Measurements from ENCODE around the gene GCNT2.
"Not testable (repeated sequence)": the region's sequence is repeated elsewhere in the genome, so short reads cannot be mapped to it uniquely, and the experiment has no call there.

The GCNT2 gene

GRCh38 chr6:10547809-10548208 lies 26.7 kb downstream of the GCNT2 start:
- no peak for DNase-seq (ENCODE audit: low spot score)

GRCh38 chr6:10550764-10551163 lies 29.6 kb downstream of the GCNT2 start:
- no peak for DNase-seq (ENCODE audit: low spot score)

DNA sequence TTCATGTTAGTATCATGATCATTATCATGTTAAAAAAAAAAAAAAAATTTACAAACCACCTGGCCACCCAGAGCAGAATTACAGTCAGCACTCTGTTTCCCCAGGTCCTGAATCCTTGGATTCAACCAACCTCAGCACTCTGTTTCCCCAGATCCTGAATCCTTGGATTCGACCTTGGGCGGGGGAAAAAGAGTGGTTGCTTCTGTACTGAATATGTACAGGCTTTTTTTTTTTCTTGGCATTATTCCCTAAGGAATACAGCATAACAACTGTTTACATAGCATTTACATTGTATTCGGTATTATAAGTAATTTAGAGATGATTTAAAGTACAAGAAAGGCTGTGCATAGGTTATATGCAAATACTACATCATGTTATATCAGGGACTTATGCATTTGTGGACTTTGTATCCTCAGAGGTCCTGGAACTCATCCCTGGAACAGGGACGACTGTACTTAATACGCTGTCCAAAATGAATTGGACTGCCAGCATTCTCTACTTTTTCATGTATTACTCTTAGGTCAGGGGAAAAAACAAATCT lies 31.2 kb downstream of the GCNT2 start:
- no peak for DNase-seq (ENCODE audit: low spot score)

- no peak for DNase-seq (ENCODE audit: low spot score)
Measured at GRCh38 chr6:10553871-10554270, 32.7 kb downstream of the GCNT2 start.

DNA sequence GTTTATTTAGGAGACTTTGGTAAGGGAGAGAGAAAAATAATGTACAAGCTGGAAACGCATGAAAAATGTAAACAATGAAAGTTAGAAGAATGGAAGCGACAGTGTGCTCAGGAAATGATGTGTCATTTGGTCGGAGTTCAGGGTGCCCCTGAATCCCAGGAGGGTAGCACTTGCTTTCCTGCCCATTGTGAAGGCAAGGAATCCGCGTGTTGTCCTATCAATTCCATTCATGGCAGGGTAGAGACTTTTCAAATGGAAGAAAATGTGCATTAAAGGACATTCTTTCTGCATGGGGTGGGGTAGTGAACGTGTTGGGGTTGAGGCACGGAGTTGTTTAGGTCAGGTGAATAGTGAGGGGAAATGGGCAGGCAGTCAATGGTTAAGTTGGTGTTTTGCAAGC lies 33.7 kb downstream of the GCNT2 start:
- no peak for DNase-seq (ENCODE audit: low spot score)

GRCh38 chr6:10555625-10556309 lies 34.6 kb downstream of the GCNT2 start:
- no peak for DNase-seq (ENCODE audit: low spot score)

- no peak for DNase-seq (ENCODE audit: low spot score)
Measured at GRCh38 chr6:10556589-10556988, 35.4 kb downstream of the GCNT2 start.

DNA sequence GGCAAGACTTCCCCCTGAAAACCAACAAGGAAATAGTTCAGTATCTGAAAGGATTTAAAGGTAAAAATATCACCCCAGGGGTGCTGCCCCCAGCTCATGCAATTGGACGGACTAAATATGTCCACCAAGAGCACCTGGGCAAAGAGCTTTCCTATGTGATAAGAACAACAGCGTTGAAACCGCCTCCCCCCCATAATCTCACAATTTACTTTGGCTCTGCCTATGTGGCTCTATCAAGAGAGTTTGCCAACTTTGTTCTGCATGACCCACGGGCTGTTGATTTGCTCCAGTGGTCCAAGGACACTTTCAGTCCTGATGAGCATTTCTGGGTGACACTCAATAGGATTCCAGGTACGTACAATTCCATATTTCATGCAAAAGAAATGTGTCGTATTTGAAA lies 35.8 kb downstream of the GCNT2 start:
- no peak for DNase-seq (ENCODE audit: low spot score)

GRCh38 chr6:10557913-10558312 lies 36.8 kb downstream of the GCNT2 start:
- DNase-seq (ENCODE audit: low spot score), result no peak

DNA sequence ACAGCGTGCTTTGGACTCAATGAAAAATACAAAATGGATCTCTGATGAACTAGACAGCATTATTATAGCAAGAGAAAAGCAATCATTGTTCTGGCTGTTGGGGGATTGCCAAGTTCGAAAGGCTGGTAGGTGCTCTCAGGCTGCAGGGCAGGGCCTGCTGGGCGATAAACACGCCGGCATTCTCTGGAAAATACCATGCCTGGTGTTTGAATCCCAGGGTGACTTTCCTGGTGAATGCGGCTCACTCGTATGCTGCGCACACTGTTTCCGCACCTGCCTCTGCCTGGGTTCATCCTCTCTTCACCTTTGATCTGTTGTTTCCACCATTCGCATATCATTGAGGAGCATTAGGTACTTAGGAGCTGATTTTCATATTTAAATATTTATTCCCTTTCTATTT lies 37.4 kb downstream of the GCNT2 start:
- DNase-seq (ENCODE audit: low spot score), result no peak

DNA sequence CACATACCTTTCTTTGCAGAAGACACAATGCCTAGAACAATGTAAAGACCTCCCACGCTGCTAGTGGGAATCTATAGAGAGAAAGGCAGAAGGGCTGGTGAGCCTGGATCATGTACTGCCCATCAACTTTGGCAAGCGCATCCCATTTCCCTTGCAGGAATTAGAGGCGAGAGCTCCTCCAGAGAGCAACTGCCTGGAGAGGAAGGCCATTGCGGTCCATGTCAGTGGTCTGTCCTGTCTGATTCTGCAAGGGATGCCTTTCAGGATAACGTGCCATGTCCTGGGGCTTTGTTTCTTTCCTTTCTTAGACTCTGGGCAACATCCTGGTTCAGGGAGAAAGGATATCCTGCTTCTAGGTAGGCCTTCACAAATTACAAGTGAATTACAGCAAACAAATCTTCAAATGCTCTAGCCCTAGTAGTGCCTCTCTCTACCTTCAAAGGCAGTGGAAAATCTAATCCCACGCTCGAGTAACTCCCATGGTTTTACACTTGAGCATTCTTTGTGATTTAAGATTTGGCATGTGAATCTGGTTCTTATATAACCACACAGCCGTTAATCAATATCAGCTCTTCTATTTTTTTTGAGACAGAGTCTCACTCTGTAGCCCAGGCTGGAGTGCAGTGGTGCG lies 38.5 kb downstream of the GCNT2 start:
- DNase-seq (ENCODE audit: low spot score), result no peak

DNA sequence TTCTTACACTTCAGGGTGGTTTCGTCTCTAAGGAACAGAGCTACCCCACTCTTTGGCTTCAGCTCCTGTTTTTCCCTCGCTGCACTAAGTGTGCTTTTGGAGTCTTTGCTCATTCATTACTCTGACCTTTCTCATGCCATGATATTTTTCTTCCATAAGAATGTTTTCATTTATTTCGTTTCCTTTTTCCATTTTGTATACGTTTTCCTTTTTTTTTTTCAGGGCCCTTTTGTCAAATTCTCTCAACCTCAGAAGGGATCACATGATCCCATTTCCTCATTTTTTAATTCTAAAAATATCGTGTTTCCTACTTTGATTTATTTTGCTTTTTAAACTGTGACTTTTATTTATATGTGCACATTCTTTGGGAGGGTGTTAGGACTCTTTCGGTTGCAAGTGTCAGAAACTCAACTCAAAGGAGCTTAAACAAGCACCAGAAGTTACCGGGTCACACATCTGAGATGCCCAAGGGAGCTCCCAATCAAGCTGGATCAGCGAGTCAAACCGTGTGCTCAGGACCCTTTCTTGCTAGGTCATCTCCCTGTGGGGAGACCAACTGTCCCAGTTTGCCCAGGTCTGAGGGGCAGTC lies 40.6 kb downstream of the GCNT2 start:
- no peak for DNase-seq (ENCODE audit: low spot score)

DNA sequence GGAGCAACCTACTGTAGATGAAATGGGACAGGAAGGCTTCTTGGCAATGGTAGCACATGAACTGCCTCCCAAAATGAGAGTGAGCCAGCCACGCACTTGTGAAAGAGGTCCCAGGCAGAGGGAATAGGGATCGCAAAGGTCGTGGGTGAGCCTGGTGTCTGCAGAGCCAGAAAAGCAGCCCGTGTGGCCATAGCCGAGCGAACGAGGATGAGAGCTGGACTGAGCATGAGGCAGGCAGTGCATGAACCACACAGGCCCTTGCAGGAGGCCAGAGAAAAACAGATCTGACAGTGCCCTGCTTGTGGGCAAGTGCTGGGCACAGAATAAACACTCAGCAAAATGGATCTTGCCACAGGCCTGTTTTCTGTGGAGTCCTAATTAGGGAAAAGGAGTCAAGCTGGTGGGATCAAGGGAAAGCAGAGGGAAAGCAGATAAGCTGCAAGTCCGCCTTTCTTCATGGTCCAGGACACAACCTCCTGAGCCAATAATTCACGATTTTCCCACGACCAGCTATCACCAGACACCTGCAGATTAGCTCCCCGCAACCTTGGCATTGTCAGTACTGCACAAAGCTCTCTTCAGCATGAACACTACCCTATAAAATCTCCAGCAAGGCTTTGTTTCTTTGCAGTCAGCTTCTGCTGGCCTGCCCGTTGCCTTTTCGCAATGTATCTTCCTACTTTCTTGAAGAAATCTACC lies 44.0 kb downstream of the GCNT2 start:
- DNase-seq (ENCODE audit: low spot score), result no peak

DNA sequence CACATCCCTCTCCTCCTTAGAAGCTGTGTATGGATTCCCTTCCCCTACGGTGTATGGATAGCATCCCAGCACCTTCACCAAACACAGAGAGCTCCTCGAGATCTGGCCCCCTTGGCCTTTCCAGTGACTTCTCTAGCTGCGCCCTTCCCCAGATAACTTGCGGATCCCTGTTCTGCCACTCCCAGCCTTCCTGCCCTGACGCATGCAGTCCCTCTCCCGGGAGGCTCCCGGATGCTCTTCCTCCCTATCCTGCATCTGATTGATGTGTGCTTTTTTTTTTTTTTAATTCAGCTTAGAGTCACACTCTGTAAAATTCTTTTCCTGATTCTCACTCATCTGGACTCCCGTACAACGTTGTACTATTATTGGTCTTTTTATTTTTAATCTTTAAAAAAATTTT lies 44.8 kb downstream of the GCNT2 start:
- DNase-seq (ENCODE audit: low spot score), result no peak

- DNase-seq (ENCODE audit: low spot score), result no peak
Measured at GRCh38 chr6:10567256-10568026, 46.3 kb downstream of the GCNT2 start.

DNA sequence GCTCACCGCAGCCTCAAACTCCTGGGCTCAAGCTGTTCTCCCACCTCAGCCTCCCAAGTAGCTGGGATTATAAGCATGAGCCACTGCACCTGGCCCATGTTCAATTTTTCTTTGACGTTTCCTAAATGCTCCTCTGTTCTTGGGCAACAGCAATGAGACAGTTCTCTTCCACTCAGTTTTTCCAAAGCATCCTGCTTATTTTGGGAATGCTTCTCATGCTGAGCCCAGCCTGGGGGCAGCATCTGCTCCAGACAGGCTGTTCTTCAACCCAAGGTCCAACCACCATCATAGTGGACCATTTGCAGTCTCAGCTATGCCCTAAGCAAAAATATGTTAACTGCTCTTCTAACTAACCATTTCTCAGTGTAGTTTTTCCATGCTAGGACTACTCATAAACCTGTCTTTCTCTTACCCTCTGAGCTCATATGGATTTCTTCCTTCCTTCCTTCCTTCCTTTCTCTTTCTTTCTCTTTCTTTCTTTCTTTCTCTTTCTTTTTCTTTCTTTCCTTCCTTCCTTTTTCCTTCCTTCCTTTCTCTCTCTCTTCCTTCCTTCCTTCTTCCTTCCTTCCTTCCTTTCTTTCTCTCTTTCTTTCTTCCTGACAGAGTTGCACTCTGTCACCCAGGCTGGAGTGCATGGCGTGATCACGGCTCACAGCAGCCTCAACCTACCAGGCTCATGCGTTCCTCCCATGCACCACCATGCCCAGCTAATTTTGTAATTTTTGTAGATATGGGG lies 48.4 kb downstream of the GCNT2 start:
- DNase-seq (ENCODE audit: low spot score), result no peak

GRCh38 chr6:10575519-10575918 lies 54.4 kb downstream of the GCNT2 start:
- DNase-seq (ENCODE audit: low spot score), result not testable (repeated sequence)

- DNase-seq (ENCODE audit: low spot score), result no peak
Measured at GRCh38 chr6:10576226-10576625, 55.1 kb downstream of the GCNT2 start.

DNA sequence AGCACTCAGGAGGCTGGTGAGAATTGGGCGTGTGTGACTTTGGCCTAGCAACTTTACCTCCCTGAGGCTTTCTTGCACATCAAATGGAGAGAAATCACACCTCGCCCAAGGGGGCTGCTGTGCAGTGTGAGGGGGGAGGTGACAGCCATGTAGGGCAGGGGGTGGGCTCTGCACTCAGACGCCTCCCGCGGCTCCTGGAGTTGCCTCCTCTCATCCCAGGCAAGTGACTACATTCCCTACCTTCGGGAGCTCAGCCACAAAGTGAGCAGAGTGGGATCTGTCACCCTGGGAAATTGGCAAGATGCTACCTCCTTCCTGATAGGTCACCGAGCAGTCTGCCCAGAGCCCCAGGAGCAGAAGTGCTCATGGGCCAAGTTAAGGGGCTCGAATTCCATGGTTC lies 56.0 kb downstream of the GCNT2 start:
- no peak for DNase-seq (ENCODE audit: low spot score)

DNA sequence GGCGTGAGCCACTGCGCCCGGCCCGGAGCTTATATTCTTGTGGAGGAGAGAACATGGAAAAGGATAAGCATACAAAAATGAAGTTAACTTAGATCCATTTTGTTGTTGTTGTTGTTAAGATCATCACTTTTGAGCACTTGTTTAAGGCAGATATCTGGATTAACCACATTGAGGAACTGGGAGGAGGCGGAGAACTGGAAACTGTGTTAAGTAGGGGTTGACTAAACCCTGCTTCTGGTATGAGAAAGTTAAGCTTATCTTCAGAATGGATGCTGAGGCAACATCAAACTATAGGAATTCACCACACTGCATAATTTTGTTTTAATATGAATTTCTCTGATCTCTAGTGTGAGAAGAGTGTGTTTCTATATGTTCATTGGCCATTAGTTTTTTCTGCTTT lies 57.6 kb downstream of the GCNT2 start:
- DNase-seq (ENCODE audit: low spot score), result no peak

GRCh38 chr6:10579803-10580202 lies 58.7 kb downstream of the GCNT2 start:
- DNase-seq (ENCODE audit: low spot score), result no peak
